Activated CD4-positive, alpha-beta T cell treated with anti-CD3 and anti-CD28 coated beads, Interleukin-2, amount 10 ng/mL, durations not matched to agents 7 days and 5 days (primary cell): ENCODE results near the gene FHIT. TPM values are rescaled to one million over a fixed set of nuclear protein-coding genes. Genes with fewer than 3 reads are reported as not detected.
"Not testable (repeated sequence)": the region's sequence is repeated elsewhere in the genome, so short reads cannot be mapped to it uniquely, and the experiment has no call there.

Experiments used
- CTCF ChIA-PET: fragments of 350-600 bp; sonication (Branson Sonifier 250); formaldehyde crosslinking; loops from one replicate; lab custom pipeline; 2021; ENCODE audit warnings: antibody characterized with exemption; lab: Charles Lee
- POLR2A ChIA-PET: fragments of 350-600 bp; sonication (Branson Sonifier 250); formaldehyde crosslinking; loops from one replicate; lab custom pipeline; 2021; ENCODE audit warnings: antibody characterized with exemption; lab: Charles Lee
- DNase-seq: peaks from one replicate; pipeline ENCODE4 v3.0.0-alpha.2; 2020
- H3K27ac Mint-ChIP-seq: one replicate; pipeline ENCODE4 v1.8.0; 2021; ENCODE audit warnings: mild to moderate bottlenecking, moderate library complexity, mixed read lengths
- H3K27me3 Mint-ChIP-seq: one replicate; pipeline ENCODE4 v1.8.0; 2021; ENCODE audit warnings: mixed read lengths
- H3K36me3 Mint-ChIP-seq: one replicate; pipeline ENCODE4 v1.8.0; 2021; ENCODE audit warnings: low read depth, mixed read lengths
- H3K4me1 Mint-ChIP-seq: one replicate; pipeline ENCODE4 v1.8.0; 2021; ENCODE audit warnings: mixed read lengths
- H3K4me3 Mint-ChIP-seq: one replicate; pipeline ENCODE4 v1.8.0; 2021; ENCODE audit warnings: mild to moderate bottlenecking, moderate library complexity, mixed read lengths
- H3K9me3 Mint-ChIP-seq: one replicate; pipeline ENCODE4 v1.8.0; 2021; ENCODE audit warnings: mixed read lengths
- total RNA-seq, 2 experiments: library from RNA; stranded (reverse); gene quantifications; one replicate each; pipeline ENCODE4 v1.2.3, GENCODE V29; 2021

Gene FHIT
- total RNA-seq, 2 experiments from 2014 or later: 39.4 to 41.2 TPM

- ChIA-PET CTCF (interaction anchor here (0.6 kb wide), 1 partner anchor 229 kb away, joined by 3 read pairs; no protein-coding TSS in a partner anchor), POLR2A (no interaction called here)
- Mint-ChIP-seq H3K27me3 (no peaks in the 10 kb centered on the region), H3K4me1 (peaks cover 5% of the 10 kb centered on the region), H3K36me3 (peaks cover 22% of the 10 kb centered on the region), H3K27ac (peak overlapping the region; percentile 59), H3K9me3 (peaks cover 9% of the 10 kb centered on the region), H3K4me3 (no peak overlapping the region)
- DNase-seq: no peak
These were observed 1433.7 kb downstream of the FHIT start for GRCh38 chr3:59817511-59817910.

GRCh38 chr3:59816312-59816711 is 1434.9 kb downstream of the FHIT start:
- CTCF ChIA-PET: no interaction called here
- peaks cover 18% of the 10 kb centered on the region for H3K36me3 Mint-ChIP-seq
- no peak for DNase-seq
- H3K4me1 Mint-ChIP-seq: peaks cover 5% of the 10 kb centered on the region
- H3K27me3 Mint-ChIP-seq: no peaks in the 10 kb centered on the region
- no peak overlapping the region for H3K27ac Mint-ChIP-seq
- H3K9me3 Mint-ChIP-seq: peaks cover 6% of the 10 kb centered on the region
- POLR2A ChIA-PET: no interaction called here
- no peak overlapping the region for H3K4me3 Mint-ChIP-seq

GRCh38 chr3:59813148-59813538 is 1438.1 kb downstream of the FHIT start:
- no peak overlapping the region for H3K4me3 Mint-ChIP-seq
- ChIA-PET POLR2A (no interaction called here), CTCF (no interaction called here)
- H3K27ac Mint-ChIP-seq: no peak overlapping the region
- H3K9me3 Mint-ChIP-seq: no peaks in the 10 kb centered on the region
- peaks cover 14% of the 10 kb centered on the region for H3K36me3 Mint-ChIP-seq
- no peaks in the 10 kb centered on the region for H3K27me3 Mint-ChIP-seq
- peaks cover 4% of the 10 kb centered on the region for H3K4me1 Mint-ChIP-seq
- no peak for DNase-seq

- no peak for DNase-seq
- ChIA-PET CTCF (no interaction called here), POLR2A (no interaction called here)
- Mint-ChIP-seq H3K27ac (no peak overlapping the region), H3K27me3 (no peaks in the 10 kb centered on the region), H3K9me3 (no peaks in the 10 kb centered on the region), H3K36me3 (peaks cover 14% of the 10 kb centered on the region), H3K4me1 (peaks cover 4% of the 10 kb centered on the region), H3K4me3 (no peak overlapping the region)
These were observed 1438.8 kb downstream of the FHIT start for GRCh38 chr3:59812237-59813147.

- no peak overlapping the region for H3K4me3 Mint-ChIP-seq
- H3K4me1 Mint-ChIP-seq: peaks cover 4% of the 10 kb centered on the region
- no peaks in the 10 kb centered on the region for H3K27me3 Mint-ChIP-seq
- ChIA-PET CTCF (no interaction called here), POLR2A (no interaction called here)
- no peaks in the 10 kb centered on the region for H3K9me3 Mint-ChIP-seq
- H3K27ac Mint-ChIP-seq: no peak overlapping the region
- peaks cover 14% of the 10 kb centered on the region for H3K36me3 Mint-ChIP-seq
- no peak for DNase-seq
These were observed 1440.1 kb downstream of the FHIT start for GRCh38 chr3:59811160-59811559.

GRCh38 chr3:59810606-59811005 is 1440.6 kb downstream of the FHIT start:
- Mint-ChIP-seq H3K27me3 (no peaks in the 10 kb centered on the region), H3K36me3 (peaks cover 14% of the 10 kb centered on the region)
- POLR2A ChIA-PET: no interaction called here

GRCh38 chr3:59809710-59810444 is 1441.4 kb downstream of the FHIT start:
- ChIA-PET CTCF (no interaction called here), POLR2A (no interaction called here)
- H3K9me3 Mint-ChIP-seq: no peaks in the 10 kb centered on the region
- peaks cover 8% of the 10 kb centered on the region for H3K36me3 Mint-ChIP-seq
- peaks cover 4% of the 10 kb centered on the region for H3K4me1 Mint-ChIP-seq
- H3K27ac Mint-ChIP-seq: no peak overlapping the region
- H3K4me3 Mint-ChIP-seq: no peak overlapping the region
- DNase-seq: no peak
- H3K27me3 Mint-ChIP-seq: no peaks in the 10 kb centered on the region

More at GRCh38 chr3:59810606-59811005, 1440.6 kb downstream of the FHIT start:
- Mint-ChIP-seq H3K4me3 (no peak overlapping the region), H3K4me1 (peaks cover 4% of the 10 kb centered on the region), H3K9me3 (no peaks in the 10 kb centered on the region), H3K27ac (no peak overlapping the region)
- CTCF ChIA-PET: no interaction called here
- no peak for DNase-seq

GRCh38 chr3:59809016-59809415 is 1442.2 kb downstream of the FHIT start:
- H3K27me3 Mint-ChIP-seq: no peaks in the 10 kb centered on the region
- no peak overlapping the region for H3K4me3 Mint-ChIP-seq
- ChIA-PET CTCF (interaction anchor here (0.6 to 1.0 kb wide), 2 partner anchors 238 to 1726 kb away, joined by 3 to 4 read pairs; no protein-coding TSS in a partner anchor), POLR2A (no interaction called here)
- H3K27ac Mint-ChIP-seq: no peak overlapping the region
- no peaks in the 10 kb centered on the region for H3K9me3 Mint-ChIP-seq
- H3K36me3 Mint-ChIP-seq: peaks cover 4% of the 10 kb centered on the region
- H3K4me1 Mint-ChIP-seq: peaks cover 4% of the 10 kb centered on the region
- DNase-seq: no peak

GRCh38 chr3:59808446-59808845 is 1442.8 kb downstream of the FHIT start:
- no peak overlapping the region for H3K4me3 Mint-ChIP-seq
- ChIA-PET POLR2A (no interaction called here), CTCF (interaction anchor here (0.6 to 1.0 kb wide), 2 partner anchors 237 to 1727 kb away, joined by 3 to 4 read pairs; no protein-coding TSS in a partner anchor)
- H3K9me3 Mint-ChIP-seq: no peaks in the 10 kb centered on the region
- no peak overlapping the region for H3K27ac Mint-ChIP-seq
- H3K27me3 Mint-ChIP-seq: no peaks in the 10 kb centered on the region
- peaks cover 4% of the 10 kb centered on the region for H3K36me3 Mint-ChIP-seq
- H3K4me1 Mint-ChIP-seq: peaks cover 4% of the 10 kb centered on the region
- no peak for DNase-seq

- ChIA-PET POLR2A (no interaction called here), CTCF (no interaction called here)
- peaks cover 4% of the 10 kb centered on the region for H3K36me3 Mint-ChIP-seq
- no peak overlapping the region for H3K4me3 Mint-ChIP-seq
- H3K9me3 Mint-ChIP-seq: no peaks in the 10 kb centered on the region
- H3K27ac Mint-ChIP-seq: no peak overlapping the region
- no peaks in the 10 kb centered on the region for H3K27me3 Mint-ChIP-seq
- no peak for DNase-seq
- H3K4me1 Mint-ChIP-seq: peaks cover 2% of the 10 kb centered on the region
These were observed 1448.0 kb downstream of the FHIT start for GRCh38 chr3:59803268-59803667.

- H3K27ac Mint-ChIP-seq, H3K27me3 Mint-ChIP-seq, H3K4me3 Mint-ChIP-seq, POLR2A ChIA-PET, H3K36me3 Mint-ChIP-seq, CTCF ChIA-PET, DNase-seq, H3K9me3 Mint-ChIP-seq, H3K4me1 Mint-ChIP-seq: not testable (repeated sequence)
These were observed 1448.8 kb downstream of the FHIT start for GRCh38 chr3:59802453-59802852.

GRCh38 chr3:59802045-59802444 is 1449.2 kb downstream of the FHIT start:
- Mint-ChIP-seq H3K4me3 (no peak overlapping the region), H3K27ac (no peak overlapping the region), H3K36me3 (peaks cover 8% of the 10 kb centered on the region), H3K4me1 (peaks cover 2% of the 10 kb centered on the region), H3K9me3 (no peaks in the 10 kb centered on the region), H3K27me3 (no peaks in the 10 kb centered on the region)
- no peak for DNase-seq
- ChIA-PET POLR2A (no interaction called here), CTCF (no interaction called here)

- Mint-ChIP-seq H3K27ac (no peak overlapping the region), H3K4me1 (peaks cover 2% of the 10 kb centered on the region), H3K36me3 (peaks cover 12% of the 10 kb centered on the region), H3K27me3 (no peaks in the 10 kb centered on the region), H3K9me3 (no peaks in the 10 kb centered on the region), H3K4me3 (no peak overlapping the region)
- no peak for DNase-seq
- CTCF ChIA-PET: no interaction called here
- POLR2A ChIA-PET: interaction anchor here (0.5 kb wide), 1 partner anchor 44 kb away, joined by 3 read pairs; no protein-coding TSS in a partner anchor
These were observed 1450.8 kb downstream of the FHIT start for GRCh38 chr3:59800481-59800880.
